GM10248 (cell line): ENCODE data around the gene ADAP1.

Experiments used
- CTCF ChIA-PET: fragments of 300-600 bp; sonication (Branson Sonifier 250); formaldehyde crosslinking; extraction: SDS; loops from one replicate; lab custom pipeline; 2021; ENCODE audit warnings: antibody characterized with exemption; lab: Yijun Ruan, JAX
- POLR2A ChIA-PET: fragments of 350-650 bp; sonication (Branson Sonifier 250); formaldehyde crosslinking; extraction: SDS; loops from one replicate; lab custom pipeline; 2020; ENCODE audit warnings: antibody characterized with exemption; lab: Yijun Ruan, JAX
- DNase-seq: peaks from one replicate; pipeline ENCODE4 v3.0.0; 2012; ENCODE audit errors: extremely low spot score
- TF ChIP-seq, protein P1 (sequence below): IDR thresholded peaks from 2 replicates; pipeline ENCODE4 v1.5.1; 2012; ENCODE audit warnings: mild to moderate bottlenecking, low read depth; ENCODE audit errors: extremely low read depth, missing control alignments, control extremely low read depth

The ADAP1 gene

GRCh38 chr7:991729-992656 lies 37.5 kb upstream of the ADAP1 start:
- TF ChIP-seq, protein P1, sequence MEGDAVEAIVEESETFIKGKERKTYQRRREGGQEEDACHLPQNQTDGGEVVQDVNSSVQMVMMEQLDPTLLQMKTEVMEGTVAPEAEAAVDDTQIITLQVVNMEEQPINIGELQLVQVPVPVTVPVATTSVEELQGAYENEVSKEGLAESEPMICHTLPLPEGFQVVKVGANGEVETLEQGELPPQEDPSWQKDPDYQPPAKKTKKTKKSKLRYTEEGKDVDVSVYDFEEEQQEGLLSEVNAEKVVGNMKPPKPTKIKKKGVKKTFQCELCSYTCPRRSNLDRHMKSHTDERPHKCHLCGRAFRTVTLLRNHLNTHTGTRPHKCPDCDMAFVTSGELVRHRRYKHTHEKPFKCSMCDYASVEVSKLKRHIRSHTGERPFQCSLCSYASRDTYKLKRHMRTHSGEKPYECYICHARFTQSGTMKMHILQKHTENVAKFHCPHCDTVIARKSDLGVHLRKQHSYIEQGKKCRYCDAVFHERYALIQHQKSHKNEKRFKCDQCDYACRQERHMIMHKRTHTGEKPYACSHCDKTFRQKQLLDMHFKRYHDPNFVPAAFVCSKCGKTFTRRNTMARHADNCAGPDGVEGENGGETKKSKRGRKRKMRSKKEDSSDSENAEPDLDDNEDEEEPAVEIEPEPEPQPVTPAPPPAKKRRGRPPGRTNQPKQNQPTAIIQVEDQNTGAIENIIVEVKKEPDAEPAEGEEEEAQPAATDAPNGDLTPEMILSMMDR: no peak
- POLR2A ChIA-PET: no interaction called here
- no peak for DNase-seq
- CTCF ChIA-PET: interaction anchor here (0.9 to 10.0 kb wide), 50 partner anchors 7 to 247 kb away, joined by 3 to 391 read pairs (median 10); partner anchors contain the start of genes COX19, CYP2W1, GPER1 and GPR146

DNA sequence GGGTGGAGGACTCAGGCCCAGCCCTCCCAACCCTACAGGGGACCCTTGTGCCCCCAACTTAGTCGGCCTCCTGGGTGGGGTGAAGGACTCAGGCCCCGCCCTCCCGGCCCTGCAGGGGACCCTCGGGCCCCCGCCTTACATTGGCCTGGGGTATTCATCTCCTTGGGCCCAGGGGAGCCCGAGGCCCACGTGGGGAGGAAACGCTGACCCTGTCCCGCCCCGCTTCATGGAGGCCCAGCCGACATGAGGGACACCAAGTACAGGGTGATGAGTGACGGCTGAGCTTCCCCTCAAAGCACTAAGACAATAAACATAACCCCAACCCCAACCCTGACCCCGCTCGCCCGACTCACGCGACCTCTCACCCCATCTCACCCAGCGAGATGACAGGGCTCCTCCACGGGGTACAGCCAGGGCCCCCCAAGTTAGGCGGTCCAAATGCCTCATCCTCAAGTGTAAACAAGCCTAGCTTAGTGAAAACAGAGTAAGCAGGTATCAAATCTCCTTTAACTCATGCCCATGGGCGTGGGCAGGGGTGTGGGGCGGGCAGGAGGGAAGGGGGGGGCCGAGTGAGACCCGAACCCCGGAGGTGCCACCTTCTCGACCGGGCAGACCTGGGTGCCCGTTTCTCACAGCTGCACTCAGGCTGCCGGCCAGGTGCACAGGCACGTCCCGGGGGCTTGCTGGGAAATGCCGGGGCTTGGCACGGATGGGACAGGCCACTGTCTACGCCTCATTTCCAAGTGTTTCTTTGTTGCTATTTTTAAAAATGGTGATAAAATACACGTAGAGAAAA lies 36.7 kb upstream of the ADAP1 start:
- CTCF ChIA-PET: interaction anchor here (1.9 to 10.0 kb wide), 8 partner anchors 9 to 187 kb away, joined by 4 to 391 read pairs (median 34); partner anchors contain the start of genes CYP2W1, GPER1 and GPR146
- TF ChIP-seq, protein P1: no peak
- POLR2A ChIA-PET: no interaction called here
- DNase-seq: no peak

DNA sequence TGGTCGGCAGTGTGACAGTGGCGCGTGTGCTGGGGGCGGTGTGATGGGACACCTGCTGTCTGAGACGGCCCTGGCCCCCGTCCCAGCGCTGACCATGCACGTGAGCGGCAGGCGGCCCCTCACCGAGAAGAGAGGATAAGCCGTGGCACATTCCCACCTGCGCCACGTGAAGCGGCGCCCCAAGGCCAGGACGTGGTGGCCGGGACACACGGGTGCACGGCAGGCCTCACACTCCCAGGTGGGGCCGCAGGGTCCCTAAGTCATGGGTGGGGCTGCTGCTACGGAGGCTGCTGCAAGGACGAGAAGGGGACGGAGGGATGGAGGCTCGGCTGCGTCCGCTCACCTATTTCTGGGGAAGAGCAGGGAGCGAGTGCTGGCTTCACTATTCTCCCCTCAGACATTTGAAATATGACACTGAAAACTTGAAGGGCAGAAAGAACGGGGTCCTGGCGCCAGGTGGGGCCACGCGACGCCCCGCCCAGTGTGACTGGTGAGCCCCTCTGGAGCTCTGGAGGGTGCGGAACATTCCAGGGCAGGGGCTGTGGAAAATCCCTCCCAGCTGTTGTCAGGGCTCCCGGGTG lies 36.0 kb upstream of the ADAP1 start:
- ChIA-PET POLR2A (no interaction called here), CTCF (interaction anchor here (4.0 to 10.0 kb wide), 3 partner anchors 9 to 187 kb away, joined by 30 to 391 read pairs (median 170); partner anchors contain the start of gene CYP2W1)
- no peak for DNase-seq
- TF ChIP-seq, protein P1: no peak

DNA sequence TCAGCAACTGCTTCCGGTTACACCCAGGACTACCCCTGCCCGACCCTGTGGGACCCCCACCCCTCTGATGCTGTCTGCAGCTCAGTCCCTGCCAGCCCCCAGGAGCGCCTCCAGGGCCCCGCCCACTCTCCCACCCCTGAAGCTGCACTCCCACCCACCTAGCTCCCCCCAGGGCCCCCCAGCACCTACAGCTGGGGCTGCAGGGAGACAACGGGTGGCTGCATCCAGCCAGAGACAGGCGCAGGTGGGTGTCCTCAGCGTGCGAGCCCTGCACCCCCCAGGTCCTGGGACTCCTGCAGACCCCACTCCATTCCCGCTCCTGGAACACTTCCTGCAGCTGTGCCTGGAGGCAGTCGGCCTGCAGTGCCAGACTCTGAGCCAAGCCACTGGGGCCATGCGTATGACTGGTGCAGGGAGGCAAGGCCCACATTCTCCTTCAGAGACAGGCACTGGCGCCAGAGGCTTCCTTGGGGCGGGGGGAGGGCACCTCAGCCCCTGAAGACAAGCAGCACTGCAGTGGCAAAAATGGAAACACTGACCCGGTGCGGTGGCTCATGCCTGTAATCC lies 34.6 kb upstream of the ADAP1 start:
- no peak for DNase-seq
- CTCF ChIA-PET: interaction anchor here (0.9 to 2.5 kb wide), 8 partner anchors 10 to 188 kb away, joined by 3 to 20 read pairs (median 4); no protein-coding TSS in a partner anchor
- POLR2A ChIA-PET: no interaction called here
- TF ChIP-seq, protein P1: no peak

DNA sequence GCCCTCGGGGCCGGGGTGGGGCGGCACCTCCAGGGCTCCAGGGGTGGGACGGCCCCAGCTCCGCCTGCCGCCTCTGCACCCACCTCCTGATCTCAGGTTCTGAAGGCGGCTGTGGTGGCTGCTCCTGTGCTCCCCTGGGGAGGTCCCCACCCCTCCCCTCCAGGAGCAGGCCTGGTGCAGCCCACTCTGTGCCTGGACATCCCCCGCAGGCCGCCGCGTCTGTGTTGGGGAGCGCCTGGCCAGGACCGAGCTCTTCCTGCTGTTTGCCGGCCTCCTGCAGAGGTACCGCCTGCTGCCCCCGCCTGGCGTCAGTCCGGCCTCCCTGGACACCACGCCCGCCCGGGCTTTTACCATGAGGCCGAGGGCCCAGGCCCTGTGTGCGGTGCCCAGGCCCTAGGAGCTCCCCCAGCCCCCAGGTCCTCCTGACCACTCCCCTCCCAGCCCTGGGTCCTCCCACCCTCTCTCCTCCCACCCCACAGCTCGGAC lies 34.0 kb upstream of the ADAP1 start:
- POLR2A ChIA-PET: interaction anchor here (0.7 kb wide), 1 partner anchor 59 kb away, joined by 3 read pairs; no protein-coding TSS in a partner anchor
- DNase-seq: peak; percentile 65
- CTCF ChIA-PET: interaction anchor here (0.7 to 2.5 kb wide), 11 partner anchors 10 to 188 kb away, joined by 3 to 20 read pairs (median 3); no protein-coding TSS in a partner anchor
- TF ChIP-seq, protein P1: no peak
